ACC112 (cell line): Measurements from ENCODE around the gene NUFIP2.
A peak's percentile ranks its signal among the peaks of the same experiment; 100 is the strongest.
"Not testable (repeated sequence)": the region's sequence is repeated elsewhere in the genome, so short reads cannot be mapped to it uniquely, and the experiment has no call there.

Source experiments
- H2AFZ ChIP-seq: fragments of 200-600 bp; sonication (generic); one replicate; pipeline ENCODE4 v1.6.0; 2017; ENCODE audit warnings: antibody characterized with exemption, low read length; ENCODE audit not compliant: unreplicated experiment
- H3K27ac ChIP-seq: fragments of 200-600 bp; sonication (generic); 2 replicates; pipeline ENCODE4 v1.5.1; 2014; ENCODE audit warnings: low read depth, mild to moderate bottlenecking, antibody characterized with exemption, low read length, moderate library complexity
- H3K27me3 ChIP-seq: fragments of 200-600 bp; sonication (generic); 2 replicates; pipeline ENCODE4 v1.6.1; 2014; ENCODE audit warnings: mild to moderate bottlenecking, antibody characterized with exemption, low read length, moderate library complexity, mixed read lengths; ENCODE audit not compliant: insufficient read depth
- H3K36me3 ChIP-seq: fragments of 200-600 bp; sonication (generic); 2 replicates; pipeline ENCODE4 v1.6.1; 2016; ENCODE audit warnings: mild to moderate bottlenecking, antibody characterized with exemption, low read length, moderate library complexity, mixed read lengths; ENCODE audit not compliant: insufficient read depth
- H3K4me1 ChIP-seq: fragments of 200-600 bp; sonication (generic); one replicate; pipeline ENCODE4 v1.6.1; 2016; ENCODE audit warnings: low read length, mixed read lengths; ENCODE audit not compliant: insufficient read depth, unreplicated experiment, control insufficient read depth
- H3K4me3 ChIP-seq: fragments of 200-600 bp; sonication (generic); 2 replicates; pipeline ENCODE4 v1.5.1; 2014; ENCODE audit warnings: mild to moderate bottlenecking, low read depth, low read length
- H3K79me2 ChIP-seq: fragments of 200-600 bp; sonication (generic); one replicate; pipeline ENCODE4 v1.6.0; 2016; ENCODE audit warnings: low read length; ENCODE audit not compliant: control insufficient read depth, unreplicated experiment, insufficient read depth

NUFIP2 gene

GRCh38 chr17:29238133-29238850 lies 55.7 kb downstream of the NUFIP2 start:
- no peaks in the 10 kb centered on the region for H3K27me3 ChIP-seq
- no peak overlapping the region for H3K4me3 ChIP-seq
- H3K36me3 ChIP-seq = no peaks in the 10 kb centered on the region
- peak overlapping the region; percentile 81 for H3K27ac ChIP-seq
- peak overlapping the region; percentile 4 for H2AFZ ChIP-seq
- no peaks in the 10 kb centered on the region for H3K79me2 ChIP-seq
- peaks cover 33% of the 10 kb centered on the region for H3K4me1 ChIP-seq

- H2AFZ ChIP-seq = peak overlapping the region; percentile 4
- H3K27me3 ChIP-seq = no peaks in the 10 kb centered on the region
- H3K4me3 ChIP-seq = no peak overlapping the region
- no peaks in the 10 kb centered on the region for H3K36me3 ChIP-seq
- no peaks in the 10 kb centered on the region for H3K79me2 ChIP-seq
- H3K4me1 ChIP-seq = peaks cover 33% of the 10 kb centered on the region
- peak overlapping the region; percentile 81 for H3K27ac ChIP-seq
Observed at GRCh38 chr17:29237476-29238132, 56.3 kb downstream of the NUFIP2 start.

GRCh38 chr17:29235904-29236303 lies 58.0 kb downstream of the NUFIP2 start:
- H2AFZ ChIP-seq = no peak overlapping the region
- no peak overlapping the region for H3K4me3 ChIP-seq
- H3K27me3 ChIP-seq = no peaks in the 10 kb centered on the region
- no peak overlapping the region for H3K27ac ChIP-seq
- peaks cover 23% of the 10 kb centered on the region for H3K4me1 ChIP-seq
- no peaks in the 10 kb centered on the region for H3K36me3 ChIP-seq
- H3K79me2 ChIP-seq = no peaks in the 10 kb centered on the region

GRCh38 chr17:29234972-29235371 lies 59.0 kb downstream of the NUFIP2 start:
- not testable (repeated sequence) for H2AFZ ChIP-seq, H3K79me2 ChIP-seq, H3K4me3 ChIP-seq, H3K36me3 ChIP-seq, H3K27ac ChIP-seq, H3K27me3 ChIP-seq
- H3K4me1 ChIP-seq = peaks cover 15% of the 10 kb centered on the region

GRCh38 chr17:29233301-29233700 lies 60.6 kb downstream of the NUFIP2 start:
- Histone ChIP-seq H3K4me1 (peaks cover 7% of the 10 kb centered on the region), H3K4me3 (no peak overlapping the region), H3K36me3 (no peaks in the 10 kb centered on the region), H3K27ac (no peak overlapping the region), H3K79me2 (no peaks in the 10 kb centered on the region), H3K27me3 (no peaks in the 10 kb centered on the region), H2AFZ (no peak overlapping the region)

GRCh38 chr17:29225396-29225795 lies 68.6 kb downstream of the NUFIP2 start:
- H3K27ac ChIP-seq = no peak overlapping the region
- no peak overlapping the region for H3K4me3 ChIP-seq
- H3K4me1 ChIP-seq = peaks cover 4% of the 10 kb centered on the region
- no peaks in the 10 kb centered on the region for H3K36me3 ChIP-seq
- H3K27me3 ChIP-seq = no peaks in the 10 kb centered on the region
- peak overlapping the region; percentile 66 for H2AFZ ChIP-seq
- no peaks in the 10 kb centered on the region for H3K79me2 ChIP-seq

GRCh38 chr17:29221338-29221737 lies 72.6 kb downstream of the NUFIP2 start:
- not testable (repeated sequence) for H3K4me1 ChIP-seq, H3K27ac ChIP-seq, H2AFZ ChIP-seq, H3K36me3 ChIP-seq, H3K79me2 ChIP-seq, H3K27me3 ChIP-seq, H3K4me3 ChIP-seq

GRCh38 chr17:29219378-29220047 lies 74.4 kb downstream of the NUFIP2 start:
- no peaks in the 10 kb centered on the region for H3K27me3 ChIP-seq
- no peaks in the 10 kb centered on the region for H3K36me3 ChIP-seq
- H3K27ac ChIP-seq = no peak overlapping the region
- H3K4me1 ChIP-seq = peaks cover 13% of the 10 kb centered on the region
- no peaks in the 10 kb centered on the region for H3K79me2 ChIP-seq
- H2AFZ ChIP-seq = peak overlapping the region; percentile 30
- no peak overlapping the region for H3K4me3 ChIP-seq

GRCh38 chr17:29216856-29217255 lies 77.1 kb downstream of the NUFIP2 start:
- Histone ChIP-seq H2AFZ (no peak overlapping the region), H3K4me3 (no peak overlapping the region), H3K27ac (no peak overlapping the region), H3K27me3 (no peaks in the 10 kb centered on the region), H3K79me2 (no peaks in the 10 kb centered on the region), H3K36me3 (no peaks in the 10 kb centered on the region), H3K4me1 (peaks cover 13% of the 10 kb centered on the region)

- H3K79me2 ChIP-seq = no peaks in the 10 kb centered on the region
- peaks cover 13% of the 10 kb centered on the region for H3K4me1 ChIP-seq
- H3K27me3 ChIP-seq = no peaks in the 10 kb centered on the region
- H3K27ac ChIP-seq = no peak overlapping the region
- no peaks in the 10 kb centered on the region for H3K36me3 ChIP-seq
- no peak overlapping the region for H3K4me3 ChIP-seq
- H2AFZ ChIP-seq = no peak overlapping the region
Observed at GRCh38 chr17:29216181-29216580, 77.8 kb downstream of the NUFIP2 start.

GRCh38 chr17:29215717-29216116 lies 78.2 kb downstream of the NUFIP2 start:
- no peaks in the 10 kb centered on the region for H3K79me2 ChIP-seq
- H3K27ac ChIP-seq = no peak overlapping the region
- no peak overlapping the region for H2AFZ ChIP-seq
- no peaks in the 10 kb centered on the region for H3K36me3 ChIP-seq
- H3K4me1 ChIP-seq = peaks cover 13% of the 10 kb centered on the region
- no peak overlapping the region for H3K4me3 ChIP-seq
- no peaks in the 10 kb centered on the region for H3K27me3 ChIP-seq
